Thyroid gland (tissue), 4 donors: ENCODE results near the gene ACKR3. TPM values are rescaled to one million over a fixed set of nuclear protein-coding genes. Genes with fewer than 3 reads are reported as not detected.

ENCODE experiments used
- DNase-seq, 2 donors: peaks; one replicate each; pipeline ENCODE4 v3.0.0-alpha.2; 2019
- H3K27ac ChIP-seq, 3 donors: fragments of 200-600 bp; sonication (generic); 1 replicate in 2 of 3; 2 replicates in 1 of 3; pipeline ENCODE4 v1.5.1; 2016 to 2019; ENCODE audit warnings: mild to moderate bottlenecking in 1 of 3, moderate library complexity in 1 of 3
- H3K27me3 ChIP-seq: fragments of 200-600 bp; sonication (generic); one replicate; pipeline ENCODE4 v1.5.1; 2019
- H3K36me3 ChIP-seq, 2 donors: fragments of 200-600 bp; sonication (generic); one replicate each; pipeline ENCODE4 v1.5.1; 2016 to 2019
- H3K4me1 ChIP-seq, 2 donors: fragments of 200-600 bp; sonication (generic); one replicate each; pipeline ENCODE4 v1.5.1; 2017 to 2019
- H3K4me3 ChIP-seq, 3 donors: fragments of 200-600 bp; sonication (generic); replicated peaks in 1 of 3; 1 replicate in 2 of 3; 2 replicates in 1 of 3; pipeline ENCODE4 v1.5.1; 2016; ENCODE audit warnings: mild to moderate bottlenecking in 1 of 3
- H3K9me3 ChIP-seq: fragments of 200-600 bp; sonication (generic); one replicate; pipeline ENCODE4 v1.5.1; 2017
- POLR2A ChIP-seq, 2 donors: fragments of 450-650 bp; IDR thresholded peaks; one replicate each; pipeline ENCODE4 v1.6.1; 2017; ENCODE audit warnings: antibody characterized with exemption in 2 of 2, mild to moderate bottlenecking in 2 of 2, moderate library complexity in 1 of 2
- WGBS, 2 donors: methylation state at CpG; one replicate each; pipeline ENCODE4 v1.1.5; 2017; 5-methylcytosine and 5-hydroxymethylcytosine counted together
- intact Hi-C: fragments of 100-400 bp; cut with DNase I; formaldehyde crosslinking; loops from one replicate; pipeline ENCODE4 v1.15.1; 2023
- total RNA-seq, 4 donors: library from RNA; depleted of rRNA; stranded (reverse); fragments of >200 nt; gene quantifications; one replicate each; pipeline ENCODE4 v1.2.3, GENCODE V29; 2016
- TF ChIP-seq, protein P1 (sequence below), 6 experiments: fragments of 200-600 bp in 3 of 6; fragments of 450-650 bp in 3 of 6; sonication (generic) in 3 of 6; IDR thresholded peaks; one replicate each; pipeline ENCODE4 v1.5.1; 2016 to 2019; ENCODE audit warnings: antibody characterized with exemption in 6 of 6, mild to moderate bottlenecking in 2 of 6, inconsistent platforms in 1 of 6, moderate library complexity in 1 of 6

ACKR3 gene
- total RNA-seq, 4 donors from 2014 or later, result 32.2 to 68.5 (median 54.8) TPM

DNA sequence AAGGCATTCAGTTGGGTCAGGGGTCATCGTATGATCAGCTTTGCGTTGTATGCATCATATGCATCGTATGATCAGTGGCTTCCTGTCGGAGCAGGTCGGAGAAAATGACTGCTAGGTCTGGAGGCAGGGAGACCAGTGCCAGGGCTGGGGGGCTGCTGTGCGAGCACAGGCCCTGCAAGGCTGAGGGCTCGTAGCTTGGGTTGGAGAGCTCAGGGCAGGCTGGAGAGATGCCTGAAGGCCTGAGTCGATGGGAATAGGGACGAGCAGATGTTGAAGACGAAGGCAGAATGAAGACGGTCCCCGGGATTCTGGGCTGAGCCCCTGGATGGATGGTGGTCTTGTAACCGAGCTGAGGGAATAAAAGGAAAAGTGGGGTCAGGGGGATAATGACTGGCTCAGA is 25.3 kb upstream of the ACKR3 start:
- no peaks in the 10 kb centered on the region for H3K36me3 ChIP-seq
- no peaks in the 10 kb centered on the region for H3K27me3 ChIP-seq
- WGBS, 2 donors, result 95 to 96% methylated on average over 13 of the region's 13 CpGs
- H3K4me3 ChIP-seq, result no peak overlapping the region
- TF ChIP-seq POLR2A (IDR thresholded peaks at IDR 0.05), result no peak
- TF ChIP-seq, protein P1, sequence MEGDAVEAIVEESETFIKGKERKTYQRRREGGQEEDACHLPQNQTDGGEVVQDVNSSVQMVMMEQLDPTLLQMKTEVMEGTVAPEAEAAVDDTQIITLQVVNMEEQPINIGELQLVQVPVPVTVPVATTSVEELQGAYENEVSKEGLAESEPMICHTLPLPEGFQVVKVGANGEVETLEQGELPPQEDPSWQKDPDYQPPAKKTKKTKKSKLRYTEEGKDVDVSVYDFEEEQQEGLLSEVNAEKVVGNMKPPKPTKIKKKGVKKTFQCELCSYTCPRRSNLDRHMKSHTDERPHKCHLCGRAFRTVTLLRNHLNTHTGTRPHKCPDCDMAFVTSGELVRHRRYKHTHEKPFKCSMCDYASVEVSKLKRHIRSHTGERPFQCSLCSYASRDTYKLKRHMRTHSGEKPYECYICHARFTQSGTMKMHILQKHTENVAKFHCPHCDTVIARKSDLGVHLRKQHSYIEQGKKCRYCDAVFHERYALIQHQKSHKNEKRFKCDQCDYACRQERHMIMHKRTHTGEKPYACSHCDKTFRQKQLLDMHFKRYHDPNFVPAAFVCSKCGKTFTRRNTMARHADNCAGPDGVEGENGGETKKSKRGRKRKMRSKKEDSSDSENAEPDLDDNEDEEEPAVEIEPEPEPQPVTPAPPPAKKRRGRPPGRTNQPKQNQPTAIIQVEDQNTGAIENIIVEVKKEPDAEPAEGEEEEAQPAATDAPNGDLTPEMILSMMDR (IDR thresholded peaks at IDR 0.05), result no peak
- no peaks in the 10 kb centered on the region for H3K9me3 ChIP-seq
- intact Hi-C loops, result no loop called here
- H3K4me1 ChIP-seq, result no peaks in the 10 kb centered on the region
- no peak for DNase-seq
- H3K27ac ChIP-seq, result no peak overlapping the region

DNA sequence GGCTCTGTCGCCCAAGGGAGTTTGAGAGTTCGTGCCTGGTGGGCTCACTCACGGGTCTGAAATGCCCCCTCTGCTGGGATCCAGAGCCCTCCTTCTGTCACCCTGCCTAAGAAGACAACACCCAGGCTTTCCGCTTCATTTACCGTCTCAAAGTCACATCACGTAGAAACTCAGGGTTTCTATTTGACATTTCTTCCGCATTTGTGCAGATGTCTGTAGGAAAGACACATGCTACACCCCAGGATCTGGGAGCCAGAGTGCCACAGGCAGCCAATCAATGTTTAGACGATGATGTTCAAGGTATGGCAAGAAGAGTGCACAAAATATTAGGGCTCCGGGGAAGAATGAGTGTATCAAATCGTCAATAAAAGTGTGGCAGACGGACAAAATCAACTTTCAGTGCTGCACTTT is 24.4 kb upstream of the ACKR3 start:
- no peak overlapping the region for H3K27ac ChIP-seq
- no peaks in the 10 kb centered on the region for H3K9me3 ChIP-seq
- intact Hi-C loops, result no loop called here
- H3K27me3 ChIP-seq, result no peaks in the 10 kb centered on the region
- 92 to 96% methylated on average over 11 of the region's 11 CpGs for WGBS, 2 donors
- DNase-seq, result no peak
- no peaks in the 10 kb centered on the region for H3K36me3 ChIP-seq
- no peaks in the 10 kb centered on the region for H3K4me1 ChIP-seq
- H3K4me3 ChIP-seq, result no peak overlapping the region
- TF ChIP-seq, protein P1 (IDR thresholded peaks at IDR 0.05), result no peak
- no peak for TF ChIP-seq POLR2A (IDR thresholded peaks at IDR 0.05)

DNA sequence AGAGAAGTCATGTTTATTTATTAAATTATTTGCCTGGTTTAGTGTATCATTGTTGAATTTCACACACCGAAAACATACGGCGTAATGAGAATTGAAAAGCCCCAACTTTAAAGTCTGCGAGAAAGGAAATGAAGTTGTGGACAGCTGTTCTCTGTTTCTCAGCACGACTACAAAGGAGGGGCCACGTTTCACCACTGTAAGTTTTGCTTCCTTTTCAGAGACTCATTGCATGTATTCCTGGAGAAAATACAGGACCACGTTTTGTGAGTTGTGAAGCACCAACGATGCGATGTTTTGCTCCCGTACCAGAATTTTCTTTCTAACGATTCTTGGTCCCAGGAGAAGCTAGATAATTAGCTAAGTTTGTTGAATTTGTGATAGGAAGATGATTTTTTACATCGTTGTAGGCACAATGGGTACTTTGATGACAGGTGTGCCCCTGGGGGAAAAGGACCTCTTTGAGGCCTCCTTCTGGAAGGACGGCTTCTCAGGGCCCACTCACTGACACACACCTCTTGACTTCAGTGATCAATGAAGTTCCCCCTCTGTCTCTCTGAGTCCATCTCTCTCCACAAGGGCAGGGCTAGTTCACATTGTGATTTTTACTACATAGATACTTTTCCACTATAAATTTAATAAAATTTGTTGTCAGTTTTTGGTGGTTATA is 23.7 kb upstream of the ACKR3 start:
- H3K36me3 ChIP-seq, result no peaks in the 10 kb centered on the region
- no peaks in the 10 kb centered on the region for H3K27me3 ChIP-seq
- no peak for TF ChIP-seq POLR2A (IDR thresholded peaks at IDR 0.05)
- TF ChIP-seq, protein P1 (IDR thresholded peaks at IDR 0.05), result no peak
- no peak overlapping the region for H3K27ac ChIP-seq
- WGBS, 2 donors, result 75 to 80% methylated on average over 13 of the region's 13 CpGs
- H3K4me1 ChIP-seq, result no peaks in the 10 kb centered on the region
- no peak for DNase-seq
- H3K9me3 ChIP-seq, result no peaks in the 10 kb centered on the region
- intact Hi-C loops, result no loop called here
- no peak overlapping the region for H3K4me3 ChIP-seq

DNA sequence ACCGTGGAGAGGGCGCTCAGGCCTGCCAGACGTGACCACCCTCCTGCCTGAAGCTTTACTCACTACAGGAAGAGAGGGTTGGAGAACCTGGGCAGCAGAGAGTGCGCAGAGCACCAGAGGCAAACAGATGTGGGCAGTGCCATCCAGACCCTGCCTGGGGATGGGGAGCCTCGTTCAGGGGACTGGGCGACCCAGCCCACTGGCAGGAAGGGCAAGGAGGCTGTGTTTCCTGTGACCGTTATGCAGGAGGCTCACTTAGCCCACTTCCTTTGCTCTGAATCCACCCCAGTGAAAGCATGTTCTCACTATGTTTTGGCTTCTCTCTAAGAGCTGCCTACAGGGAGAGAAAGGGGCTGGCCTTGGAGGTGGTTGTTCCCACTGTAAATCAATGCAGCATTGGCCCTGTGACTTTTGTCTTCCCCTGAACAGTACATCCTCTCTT is 23.0 kb upstream of the ACKR3 start:
- Histone ChIP-seq H3K27ac (no peak overlapping the region), H3K36me3 (no peaks in the 10 kb centered on the region), H3K4me1 (no peaks in the 10 kb centered on the region), H3K9me3 (no peaks in the 10 kb centered on the region), H3K27me3 (no peaks in the 10 kb centered on the region), H3K4me3 (no peak overlapping the region)
- intact Hi-C loops, result no loop called here
- 69 to 84% methylated on average over 5 to 7 of the region's 7 CpGs for WGBS, 2 donors
- TF ChIP-seq, protein P1 (IDR thresholded peaks at IDR 0.05), result no peak
- no peak for TF ChIP-seq POLR2A (IDR thresholded peaks at IDR 0.05)
- no peak for DNase-seq

DNA sequence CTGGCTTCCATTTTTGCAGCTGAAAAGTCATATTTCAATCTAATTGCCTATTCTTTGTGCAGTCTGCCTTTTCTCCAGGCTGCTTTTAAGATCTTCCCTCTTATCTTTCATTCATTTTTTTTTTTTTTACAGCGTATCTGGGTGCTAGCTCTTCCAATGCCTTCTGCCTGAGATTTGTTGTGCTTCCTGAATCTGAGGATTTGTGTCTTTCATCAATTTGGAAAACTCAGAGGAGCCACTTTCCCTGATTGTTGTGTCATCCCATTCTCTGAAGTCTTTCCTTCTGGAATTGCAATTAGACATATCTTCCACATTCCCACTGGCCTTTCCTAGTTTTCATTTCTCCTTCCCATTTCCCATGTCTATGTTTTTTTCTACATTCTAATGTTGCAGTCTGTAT is 21.9 kb upstream of the ACKR3 start:
- H3K4me3 ChIP-seq, result no peak overlapping the region
- H3K27ac ChIP-seq, result no peak overlapping the region
- WGBS, 2 donors, result 92 to 94% methylated on average over 1 of the region's 1 CpG
- no peaks in the 10 kb centered on the region for H3K9me3 ChIP-seq
- H3K27me3 ChIP-seq, result no peaks in the 10 kb centered on the region
- no peaks in the 10 kb centered on the region for H3K4me1 ChIP-seq
- H3K36me3 ChIP-seq, result no peaks in the 10 kb centered on the region
- no peak for DNase-seq
- no peak for TF ChIP-seq POLR2A (IDR thresholded peaks at IDR 0.05)
- TF ChIP-seq, protein P1 (IDR thresholded peaks at IDR 0.05), result no peak
- intact Hi-C loops, result no loop called here
